ENCODE results near the gene C7orf57.

The C7orf57 gene

GRCh38 chr7:48108959-48109847 lies 73.9 kb downstream of the C7orf57 start:
- DNase-seq (ENCODE audit: low read depth, low spot score), result no peak

DNA sequence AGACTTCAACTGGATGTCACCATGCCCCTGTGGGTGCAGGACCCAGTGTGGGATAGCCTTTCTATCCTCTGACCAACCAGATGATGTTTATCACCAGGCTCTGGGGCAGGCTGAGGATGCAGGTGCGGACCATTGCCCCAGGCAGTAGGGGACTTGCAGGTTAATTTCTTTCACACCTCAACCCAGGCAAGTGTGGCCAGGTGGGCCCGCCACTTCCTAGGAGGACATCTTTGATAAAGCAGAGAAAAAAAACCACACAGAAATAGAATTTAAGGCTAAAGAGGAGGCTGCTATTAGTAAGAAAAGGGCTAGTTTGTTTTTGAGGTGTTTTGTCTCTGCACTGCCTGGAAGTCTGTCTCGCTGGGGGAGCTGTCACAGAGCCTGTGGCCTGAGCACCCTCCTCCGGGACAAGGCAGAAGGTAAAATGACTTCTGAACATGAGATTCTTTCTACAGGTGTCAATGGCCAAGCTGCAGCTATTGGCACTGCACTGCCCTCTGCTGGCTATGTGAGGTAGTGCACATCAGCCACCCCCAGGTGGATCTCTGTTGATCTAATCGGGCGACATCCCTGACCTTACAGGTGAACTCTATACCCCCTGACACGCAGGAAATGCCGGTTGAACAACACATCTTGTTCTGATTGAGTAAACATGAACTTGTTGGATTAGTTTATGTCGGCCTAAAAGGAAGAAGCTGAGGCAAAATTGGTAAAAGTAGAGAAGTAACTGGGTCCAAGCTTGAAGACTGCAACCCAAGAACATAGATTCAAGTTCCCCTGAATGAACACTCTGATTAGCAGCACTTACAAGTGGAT lies 74.7 kb downstream of the C7orf57 start:
- DNase-seq (ENCODE audit: low read depth, low spot score), result no peak

DNA sequence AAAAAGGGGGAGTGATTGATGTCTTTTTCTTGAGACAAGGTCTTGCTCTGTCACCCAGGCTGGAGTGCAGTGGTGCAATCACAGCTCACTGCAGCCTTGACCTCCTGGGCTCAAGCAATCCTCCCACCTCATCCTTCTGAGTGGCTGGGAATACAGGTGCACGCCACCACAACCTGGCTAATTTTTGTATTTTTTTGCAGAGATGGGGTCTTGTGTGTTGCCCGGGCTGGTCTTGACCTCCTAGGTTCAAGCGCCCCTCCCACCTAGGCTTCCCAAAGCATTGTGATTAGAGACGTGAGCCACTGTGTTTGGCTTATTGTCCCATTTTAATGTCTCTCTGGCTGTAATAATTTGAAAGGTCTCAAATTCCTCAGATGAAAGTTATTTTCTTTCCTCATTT lies 75.5 kb downstream of the C7orf57 start:
- DNase-seq (ENCODE audit: low read depth, low spot score), result no peak
